Measurements from ENCODE around the gene CAB39. TPM values are rescaled to one million over a fixed set of nuclear protein-coding genes. Genes with fewer than 3 reads are reported as not detected.
"Not testable (repeated sequence)": the region's sequence is repeated elsewhere in the genome, so short reads cannot be mapped to it uniquely, and the experiment has no call there.

The CAB39 gene
- total and polyA plus RNA-seq, 12 donors, result 17.3 to 99.7 (median 90.0) TPM

DNA sequence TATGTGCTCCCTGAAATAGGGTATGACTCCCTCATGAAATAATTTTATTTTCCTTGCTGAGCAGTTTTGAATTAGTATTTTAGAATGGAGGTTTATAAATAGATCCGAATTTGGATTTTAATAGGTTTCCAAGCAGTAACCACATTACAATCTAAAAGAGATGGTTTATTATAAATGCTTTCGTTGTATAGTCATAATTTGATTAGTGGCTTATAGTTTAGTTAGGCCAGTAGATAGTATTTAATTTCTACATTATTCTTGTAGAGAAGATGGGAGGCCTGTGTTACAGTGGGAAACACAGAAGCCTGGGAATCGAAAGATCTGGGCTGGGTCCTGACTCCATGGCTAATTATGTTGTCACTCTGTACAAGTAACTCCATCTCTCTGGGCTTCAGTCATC, 6.7 kb downstream of the CAB39 start:
- DNase-seq (no peak), ATAC-seq (no peak)
- TF ChIP-seq, protein P1, sequence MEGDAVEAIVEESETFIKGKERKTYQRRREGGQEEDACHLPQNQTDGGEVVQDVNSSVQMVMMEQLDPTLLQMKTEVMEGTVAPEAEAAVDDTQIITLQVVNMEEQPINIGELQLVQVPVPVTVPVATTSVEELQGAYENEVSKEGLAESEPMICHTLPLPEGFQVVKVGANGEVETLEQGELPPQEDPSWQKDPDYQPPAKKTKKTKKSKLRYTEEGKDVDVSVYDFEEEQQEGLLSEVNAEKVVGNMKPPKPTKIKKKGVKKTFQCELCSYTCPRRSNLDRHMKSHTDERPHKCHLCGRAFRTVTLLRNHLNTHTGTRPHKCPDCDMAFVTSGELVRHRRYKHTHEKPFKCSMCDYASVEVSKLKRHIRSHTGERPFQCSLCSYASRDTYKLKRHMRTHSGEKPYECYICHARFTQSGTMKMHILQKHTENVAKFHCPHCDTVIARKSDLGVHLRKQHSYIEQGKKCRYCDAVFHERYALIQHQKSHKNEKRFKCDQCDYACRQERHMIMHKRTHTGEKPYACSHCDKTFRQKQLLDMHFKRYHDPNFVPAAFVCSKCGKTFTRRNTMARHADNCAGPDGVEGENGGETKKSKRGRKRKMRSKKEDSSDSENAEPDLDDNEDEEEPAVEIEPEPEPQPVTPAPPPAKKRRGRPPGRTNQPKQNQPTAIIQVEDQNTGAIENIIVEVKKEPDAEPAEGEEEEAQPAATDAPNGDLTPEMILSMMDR (IDR thresholded peaks at IDR 0.05), result no peak
- Histone ChIP-seq H3K36me3 (peaks cover 0 to 44% (median 0%) of the 10 kb centered on the region in 9 donors), H3K27ac (no peak overlapping the region), H3K4me1 (peaks cover 0 to 98% (median 85%) of the 10 kb centered on the region in 9 donors), H3K4me3 (no peak overlapping the region), H3K27me3 (no peaks in the 10 kb centered on the region), H3K9me3 (no peaks in the 10 kb centered on the region)
- 85% methylated on average over 3 of the region's 3 CpGs for WGBS, 2 donors
- intact Hi-C loops (cut with DNase I), result loop anchor here in 2 of 10 donors (5.0 to 10.0 kb wide), 2 partner anchors 75 to 78 kb away; no protein-coding TSS in a partner anchor

DNA sequence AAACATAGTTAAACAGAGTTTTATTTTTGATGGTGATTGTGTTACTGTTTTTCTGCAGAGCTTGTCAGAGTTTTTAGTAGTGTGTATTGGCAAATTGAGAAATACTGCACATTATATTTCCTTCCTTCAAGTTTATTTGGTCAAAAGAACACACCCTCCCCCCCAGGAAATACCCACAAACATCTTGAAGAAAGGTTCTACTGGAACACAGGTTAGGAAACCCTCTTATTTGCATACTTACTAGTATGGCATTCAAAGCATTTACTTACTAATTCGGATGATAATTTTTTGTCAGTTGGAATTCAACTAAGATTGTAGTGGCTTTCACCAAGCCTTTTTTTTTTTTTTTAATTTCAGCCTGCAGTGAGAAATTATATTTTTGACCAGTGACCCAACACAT, 9.1 kb downstream of the CAB39 start:
- H3K36me3 ChIP-seq, result peaks cover 0 to 46% (median 0%) of the 10 kb centered on the region in 9 donors
- H3K4me3 ChIP-seq, result no peak overlapping the region
- intact Hi-C loops (cut with DNase I), result no loop called here
- ATAC-seq (no peak), DNase-seq (no peak)
- H3K27me3 ChIP-seq, result no peaks in the 10 kb centered on the region
- TF ChIP-seq, protein P1 (IDR thresholded peaks at IDR 0.05), result no peak
- WGBS, 2 donors, result 59 to 77% methylated on average over 1 of the region's 1 CpG
- peak overlapping the region in 1 of 10 donors; percentile 49 for H3K27ac ChIP-seq
- H3K4me1 ChIP-seq, result peaks cover 0 to 84% (median 67%) of the 10 kb centered on the region in 9 donors
- H3K9me3 ChIP-seq, result no peaks in the 10 kb centered on the region

DNA sequence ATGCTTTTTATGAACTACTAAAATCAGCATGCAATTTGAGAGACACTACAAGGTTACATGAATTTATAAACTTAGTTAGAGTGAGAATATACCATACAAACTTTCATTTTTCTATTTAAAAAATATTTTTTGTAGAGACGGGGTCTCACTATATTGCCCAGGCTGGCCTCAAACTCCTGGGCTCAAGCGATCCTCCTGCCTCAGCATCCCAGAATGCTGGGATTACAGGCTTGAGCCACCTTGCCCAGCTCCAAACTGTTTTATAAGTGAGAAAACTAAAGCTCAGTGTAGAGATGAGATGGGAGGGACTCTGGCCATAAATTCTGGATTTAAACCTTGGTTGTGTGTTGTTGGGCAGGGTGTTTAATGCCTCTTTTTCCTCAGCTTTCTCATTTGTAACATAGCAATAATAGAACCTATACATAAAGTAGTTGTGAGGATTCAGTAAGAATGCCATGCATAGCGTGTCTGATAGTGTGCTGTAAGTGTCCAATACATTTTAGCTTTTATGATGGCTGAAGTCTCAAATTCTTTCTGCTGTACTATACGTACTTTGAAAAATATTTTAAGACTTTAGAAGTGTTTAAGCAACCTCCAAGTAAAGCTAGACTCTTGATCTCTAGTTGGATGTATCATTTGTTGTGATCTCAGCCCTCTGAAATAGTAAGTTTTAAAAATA, 9.7 kb downstream of the CAB39 start:
- peak overlapping the region in 1 of 10 donors; percentile 37 for H3K27ac ChIP-seq

DNA sequence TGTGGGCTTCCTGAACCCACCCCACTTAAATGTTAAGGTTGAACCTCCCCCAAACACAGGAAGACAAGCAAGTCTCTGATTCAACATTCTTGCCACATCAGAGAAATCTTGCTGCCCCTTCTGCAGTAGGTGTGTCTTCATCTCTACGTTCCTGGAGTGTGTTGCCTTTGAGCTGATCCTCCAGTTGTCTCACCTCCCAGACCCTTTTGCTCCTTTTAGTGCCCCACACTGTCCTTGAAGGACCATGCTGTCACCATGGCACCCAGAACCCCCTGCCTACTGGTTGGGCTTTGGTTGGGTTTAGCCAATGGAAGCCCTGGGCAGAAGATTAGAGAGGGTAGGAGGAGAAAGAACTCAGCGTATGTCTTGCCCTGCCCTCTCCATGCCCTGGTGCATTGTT, 10.7 kb downstream of the CAB39 start:
- peak overlapping the region in 1 of 10 donors; percentile 18 for H3K27ac ChIP-seq

More for the DNA sequence above, 9.7 kb downstream of the CAB39 start:
- 66 to 80% methylated on average over 4 of the region's 4 CpGs for WGBS, 2 donors
- no peak for DNase-seq
- Histone ChIP-seq H3K4me3 (no peak overlapping the region), H3K9me3 (no peaks in the 10 kb centered on the region), H3K4me1 (peaks cover 0 to 81% (median 63%) of the 10 kb centered on the region in 9 donors), H3K36me3 (peaks cover 0 to 46% (median 0%) of the 10 kb centered on the region in 9 donors), H3K27me3 (no peaks in the 10 kb centered on the region)
- no peak for ATAC-seq
- intact Hi-C loops (cut with DNase I), result no loop called here
- TF ChIP-seq, protein P1 (IDR thresholded peaks at IDR 0.05), result no peak

DNA sequence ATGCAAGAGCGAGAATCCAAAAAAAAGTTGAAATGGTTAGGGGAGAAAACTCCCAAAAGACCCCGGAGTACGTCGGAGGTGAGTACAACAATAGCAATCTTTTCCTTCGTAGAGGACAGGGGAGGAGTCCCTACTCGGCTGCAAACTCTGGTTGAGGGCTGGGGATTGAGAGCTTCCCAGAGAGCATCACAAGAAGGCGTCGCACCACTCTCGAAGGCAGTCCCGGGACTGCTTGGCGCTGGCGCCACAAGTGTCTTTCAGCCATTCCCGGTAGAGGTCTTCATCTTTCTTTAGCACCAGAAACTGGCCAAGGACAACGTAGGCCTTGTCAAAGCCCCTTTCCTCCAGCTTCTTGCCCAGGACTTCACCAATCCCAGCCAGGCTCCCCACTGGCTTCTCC, 12.3 kb downstream of the CAB39 start:
- H3K27me3 ChIP-seq; H3K9me3 ChIP-seq; intact Hi-C loops (cut with DNase I); H3K27ac ChIP-seq; DNase-seq; ATAC-seq; H3K4me3 ChIP-seq: not testable (repeated sequence)
- 95 to 96% methylated on average over 13 to 14 of the region's 14 CpGs for WGBS, 2 donors
- Histone ChIP-seq H3K4me1 (peaks cover 0 to 61% (median 38%) of the 10 kb centered on the region in 9 donors), H3K36me3 (peaks cover 0 to 51% (median 0%) of the 10 kb centered on the region in 9 donors)

More for the DNA sequence above, 10.7 kb downstream of the CAB39 start:
- TF ChIP-seq, protein P1 (IDR thresholded peaks at IDR 0.05), result no peak
- Histone ChIP-seq H3K4me1 (peaks cover 0 to 77% (median 54%) of the 10 kb centered on the region in 9 donors), H3K36me3 (peaks cover 0 to 46% (median 0%) of the 10 kb centered on the region in 9 donors), H3K9me3 (no peaks in the 10 kb centered on the region), H3K27me3 (no peaks in the 10 kb centered on the region), H3K4me3 (no peak overlapping the region)
- DNase-seq (no peak), ATAC-seq (peak in 2 of 8 donors; percentile 37 to 47)
- intact Hi-C loops (cut with DNase I), result no loop called here
- 74 to 76% methylated on average over 2 of the region's 2 CpGs for WGBS, 2 donors
